Large intestine (tissue), 12 donors: ENCODE measurements around the gene ERF. TPM values are rescaled to one million over a fixed set of nuclear protein-coding genes. Genes with fewer than 3 reads are reported as not detected.

Experiments
- DNase-seq, 2 donors: peaks; one replicate each; pipeline versions ENCODE4 v3.0.0 to v3.0.0-alpha.2; 2013
- H3K27ac ChIP-seq: one replicate; pipeline ENCODE4 v1.5.1; 2013; ENCODE audit warnings: low read length
- H3K27me3 ChIP-seq: 2 replicates; pipeline ENCODE4 v1.6.1; 2013; ENCODE audit warnings: low read length; ENCODE audit not compliant: control insufficient read depth, insufficient read depth
- H3K36me3 ChIP-seq: 2 replicates; pipeline ENCODE4 v1.6.1; 2013; ENCODE audit warnings: low read length; ENCODE audit not compliant: control insufficient read depth, insufficient read depth
- H3K4me1 ChIP-seq: one replicate; pipeline ENCODE4 v1.6.1; 2013; ENCODE audit warnings: low read length; ENCODE audit not compliant: control insufficient read depth, insufficient read depth
- H3K4me3 ChIP-seq: one replicate; pipeline ENCODE4 v1.5.1; 2013; ENCODE audit warnings: low read length
- H3K9me3 ChIP-seq: one replicate; pipeline ENCODE4 v1.6.1; 2013; ENCODE audit warnings: mild to moderate bottlenecking, low read depth, low read length, moderate library complexity; ENCODE audit not compliant: control insufficient read depth
- WGBS: methylation state at CpG from one replicate; pipeline ENCODE4 v1.1.5; 2013; ENCODE audit warnings: low lambda C conversion rate; ENCODE audit not compliant: insufficient coverage; 5-methylcytosine and 5-hydroxymethylcytosine counted together
- long read RNA-seq, 11 donors: transcript quantifications; one replicate each; lab custom pipeline, GENCODE V29; 2026
- polyA plus RNA-seq: library from polyadenylated mRNA; unstranded; fragments of 120-200 nt; gene quantifications from one replicate; pipeline ENCODE4 v1.2.1, GENCODE V29; 2013

ERF gene
- polyA plus RNA-seq, result 70.3 TPM
- long read RNA-seq, donor 1, transcript ERF-201 (4 exons, 2,698 nt), result major isoform, 9 of 11 reads
- long read RNA-seq, donor 1, partial matches to known transcripts, result 0 of 11 reads
- long read RNA-seq, donor 1, other reads (novel, unspliced or antisense), result 0 of 11 reads
- long read RNA-seq, donor 2, transcript ERF-201 (4 exons, 2,698 nt), result major isoform, 25 of 33 reads
- long read RNA-seq, donor 2, partial matches to known transcripts, result 6 of 33 reads
- long read RNA-seq, donor 2, other reads (novel, unspliced or antisense), result 0 of 33 reads
- long read RNA-seq, donor 3, transcript ERF-201 (4 exons, 2,698 nt), result major isoform, 35 of 60 reads
- long read RNA-seq, donor 3, partial matches to known transcripts, result 20 of 60 reads
- long read RNA-seq, donor 3, other reads (novel, unspliced or antisense), result 0 of 60 reads
- long read RNA-seq, donor 4, partial matches to known transcripts, result 6 of 9 reads
- long read RNA-seq, donor 4, other reads (novel, unspliced or antisense), result 0 of 9 reads
- long read RNA-seq, donor 5, transcript ERF-201 (4 exons, 2,698 nt), result major isoform, 7 of 13 reads
- long read RNA-seq, donor 5, partial matches to known transcripts, result 5 of 13 reads
- long read RNA-seq, donor 5, other reads (novel, unspliced or antisense), result 0 of 13 reads
- long read RNA-seq, donor 6, transcript ERF-201 (4 exons, 2,698 nt), result major isoform, 16 of 17 reads
- long read RNA-seq, donor 6, partial matches to known transcripts, result 0 of 17 reads
- long read RNA-seq, donor 6, other reads (novel, unspliced or antisense), result 0 of 17 reads
- long read RNA-seq, donor 7, partial matches to known transcripts, result 0 of 5 reads
- long read RNA-seq, donor 7, other reads (novel, unspliced or antisense), result 0 of 5 reads
- long read RNA-seq, donor 8, transcript ERF-201 (4 exons, 2,698 nt), result major isoform, 13 of 77 reads
- long read RNA-seq, donor 8, partial matches to known transcripts, result 63 of 77 reads
- long read RNA-seq, donor 8, other reads (novel, unspliced or antisense), result 0 of 77 reads
- long read RNA-seq, donor 9, transcript ERF-201 (4 exons, 2,698 nt), result major isoform, 7 of 9 reads
- long read RNA-seq, donor 9, partial matches to known transcripts, result 0 of 9 reads
- long read RNA-seq, donor 9, other reads (novel, unspliced or antisense), result 0 of 9 reads
- long read RNA-seq, donor 10, transcript ERF-201 (4 exons, 2,698 nt), result major isoform, 19 of 22 reads
- long read RNA-seq, donor 10, partial matches to known transcripts, result 0 of 22 reads
- long read RNA-seq, donor 10, other reads (novel, unspliced or antisense), result 0 of 22 reads
- long read RNA-seq, donor 11, transcript ERF-201 (4 exons, 2,698 nt), result major isoform, 13 of 14 reads
- long read RNA-seq, donor 11, partial matches to known transcripts, result 0 of 14 reads
- long read RNA-seq, donor 11, other reads (novel, unspliced or antisense), result 0 of 14 reads

GRCh38 chr19:42254850-42255765 is at the start of gene ERF:
Gene ERF (minus strand): TSS chr19:42255128. CDS start chr19:42254999, 129 bp downstream.
- H3K4me1 ChIP-seq, result peaks cover 46% of the 10 kb centered on the region
- no CpG with 5 or more reads among the region's 75 CpGs for WGBS

GRCh38 chr19:42303876-42304275 is 48.9 kb upstream of the ERF start:
- peaks cover 18% of the 10 kb centered on the region for H3K4me1 ChIP-seq
- H3K9me3 ChIP-seq, result no peaks in the 10 kb centered on the region
- H3K4me3 ChIP-seq, result no peak overlapping the region
- no peaks in the 10 kb centered on the region for H3K27me3 ChIP-seq
- DNase-seq, result no peak
- no CpG with 5 or more reads among the region's 8 CpGs for WGBS
- peaks cover 2% of the 10 kb centered on the region for H3K36me3 ChIP-seq
- H3K27ac ChIP-seq, result no peak overlapping the region

More at GRCh38 chr19:42254850-42255765, at the start of gene ERF:
- Histone ChIP-seq H3K9me3 (peaks cover 2% of the 10 kb centered on the region), H3K27me3 (no peaks in the 10 kb centered on the region), H3K36me3 (peaks cover 5% of the 10 kb centered on the region), H3K27ac (peak within 1 kb of the TSS; percentile 98), H3K4me3 (peak within 1 kb of the TSS; percentile 94)
- peak; percentile 93 to 97 for DNase-seq

GRCh38 chr19:42303101-42303464 is 48.2 kb upstream of the ERF start:
- H3K4me1 ChIP-seq, result peaks cover 18% of the 10 kb centered on the region
- H3K4me3 ChIP-seq, result peak overlapping the region; percentile 86
- H3K36me3 ChIP-seq, result peaks cover 2% of the 10 kb centered on the region
- no peaks in the 10 kb centered on the region for H3K9me3 ChIP-seq
- H3K27ac ChIP-seq, result no peak overlapping the region
- WGBS, result no CpG with 5 or more reads among the region's 11 CpGs
- no peak for DNase-seq
- no peaks in the 10 kb centered on the region for H3K27me3 ChIP-seq

- no CpG with 5 or more reads among the region's 21 CpGs for whole genome bisulfite sequencing
- Histone ChIP-seq H3K4me3 (peak within 1 kb of the TSS; percentile 86), H3K9me3 (no peaks in the 10 kb centered on the region), H3K36me3 (peaks cover 5% of the 10 kb centered on the region), H3K4me1 (peaks cover 18% of the 10 kb centered on the region), H3K27me3 (no peaks in the 10 kb centered on the region), H3K27ac (peak within 1 kb of the TSS; percentile 71)
- DNase-seq, result no peak
These were observed 46.8 kb upstream of the ERF start, which contains the start of gene PRR19 for GRCh38 chr19:42301646-42302203. Gene PRR19 (plus strand): TSS chr19:42302132. CDS start chr19:42309585, 7,453 bp downstream.

GRCh38 chr19:42297039-42297438 is 42.1 kb upstream of the ERF start:
- H3K27ac ChIP-seq, result no peak overlapping the region
- H3K4me3 ChIP-seq, result no peak overlapping the region
- no peaks in the 10 kb centered on the region for H3K27me3 ChIP-seq
- no CpG with 5 or more reads among the region's 15 CpGs for whole genome bisulfite sequencing
- DNase-seq, result no peak
- peaks cover 41% of the 10 kb centered on the region for H3K36me3 ChIP-seq
- peaks cover 3% of the 10 kb centered on the region for H3K9me3 ChIP-seq
- H3K4me1 ChIP-seq, result peaks cover 18% of the 10 kb centered on the region

GRCh38 chr19:42295831-42296525 is 41.0 kb upstream of the ERF start:
- Histone ChIP-seq H3K27me3 (no peaks in the 10 kb centered on the region), H3K9me3 (peaks cover 3% of the 10 kb centered on the region), H3K36me3 (peaks cover 50% of the 10 kb centered on the region), H3K4me1 (peaks cover 20% of the 10 kb centered on the region), H3K27ac (no peak overlapping the region), H3K4me3 (no peak overlapping the region)
- peak; percentile 68 to 75 for DNase-seq
- no CpG with 5 or more reads among the region's 6 CpGs for WGBS

GRCh38 chr19:42295342-42295741 is 40.4 kb upstream of the ERF start:
- H3K4me1 ChIP-seq, result peaks cover 25% of the 10 kb centered on the region
- no CpG with 5 or more reads among the region's 5 CpGs for WGBS
- H3K36me3 ChIP-seq, result peaks cover 57% of the 10 kb centered on the region
- DNase-seq, result no peak
- no peak overlapping the region for H3K4me3 ChIP-seq
- peaks cover 3% of the 10 kb centered on the region for H3K9me3 ChIP-seq
- H3K27me3 ChIP-seq, result no peaks in the 10 kb centered on the region
- H3K27ac ChIP-seq, result no peak overlapping the region

- DNase-seq, result no peak
- Histone ChIP-seq H3K4me3 (no peak overlapping the region), H3K4me1 (peaks cover 25% of the 10 kb centered on the region), H3K27me3 (no peaks in the 10 kb centered on the region), H3K9me3 (peaks cover 3% of the 10 kb centered on the region), H3K27ac (no peak overlapping the region), H3K36me3 (peaks cover 62% of the 10 kb centered on the region)
- no CpG with 5 or more reads among the region's 24 CpGs for WGBS
These were observed 39.7 kb upstream of the ERF start for GRCh38 chr19:42294471-42295137.
